Endodermal cell (in vitro differentiated cells): ENCODE measurements around the gene ADORA1. TPM values are rescaled to one million over a fixed set of nuclear protein-coding genes. Genes with fewer than 3 reads are reported as not detected.

Experiments used
- DNase-seq: peaks from one replicate; pipeline ENCODE4 v3.0.0-alpha.2; 2017
- H3K27ac ChIP-seq: 2 replicates; pipeline ENCODE4 v1.5.1; 2013; ENCODE audit warnings: mild to moderate bottlenecking, low read depth, low read length, moderate library complexity
- H3K27me3 ChIP-seq: 2 replicates; pipeline ENCODE4 v1.6.1; 2013; ENCODE audit warnings: mild to moderate bottlenecking, low read length, moderate library complexity; ENCODE audit not compliant: insufficient read depth, control insufficient read depth, poor library complexity, severe bottlenecking
- H3K36me3 ChIP-seq: 2 replicates; pipeline ENCODE4 v1.7.0; 2013; ENCODE audit warnings: mild to moderate bottlenecking, low read length, moderate library complexity; ENCODE audit not compliant: control insufficient read depth, insufficient read depth
- H3K4me1 ChIP-seq: one replicate; pipeline ENCODE4 v1.7.0; 2013; ENCODE audit warnings: low read length; ENCODE audit not compliant: control insufficient read depth, insufficient read depth
- H3K4me3 ChIP-seq: 2 replicates; pipeline ENCODE4 v1.5.1; 2013; ENCODE audit warnings: mild to moderate bottlenecking, low read length, moderate library complexity
- H3K9ac ChIP-seq: 2 replicates; pipeline ENCODE4 v1.6.1; 2013; ENCODE audit warnings: mild to moderate bottlenecking, low read length, moderate library complexity; ENCODE audit not compliant: poor library complexity, severe bottlenecking; ENCODE audit errors: extremely low read depth
- H3K9me3 ChIP-seq: 2 replicates; pipeline ENCODE4 v1.6.1; 2013; ENCODE audit warnings: mild to moderate bottlenecking, low read length, moderate library complexity; ENCODE audit not compliant: control insufficient read depth
- H3K27ac Mint-ChIP-seq: 2 replicates; pipeline ENCODE4 v1.8.0; 2020; ENCODE audit warnings: mixed read lengths
- H3K27me3 Mint-ChIP-seq: 2 replicates; pipeline ENCODE4 v1.8.0; 2021; ENCODE audit warnings: mild to moderate bottlenecking, mixed read lengths; ENCODE audit not compliant: insufficient read depth
- H3K36me3 Mint-ChIP-seq: 2 replicates; pipeline ENCODE4 v1.8.0; 2020; ENCODE audit warnings: low read depth, mixed read lengths
- H3K4me1 Mint-ChIP-seq: 2 replicates; pipeline ENCODE4 v1.8.0; 2020; ENCODE audit warnings: mixed read lengths
- H3K4me3 Mint-ChIP-seq: 2 replicates; pipeline ENCODE4 v1.8.0; 2020; ENCODE audit warnings: mild to moderate bottlenecking, moderate library complexity, mixed read lengths
- H3K9me3 Mint-ChIP-seq: 2 replicates; pipeline ENCODE4 v1.8.0; 2020; ENCODE audit warnings: mild to moderate bottlenecking, mixed read lengths
- CTCF ChIP-seq: fragments of 200-600 bp; sonication (generic); conservative IDR thresholded peaks from 2 replicates; pipeline ENCODE4 v1.5.0; 2021; ENCODE audit warnings: antibody characterized with exemption, mild to moderate bottlenecking
- WGBS, 2 experiments: methylation state at CpG; one replicate each; pipeline versions ENCODE4 v1.1.5 to v1.1.7; 2013; ENCODE audit warnings: missing lambda C conversion rate in 2 of 2, mixed read lengths in 1 of 2; ENCODE audit not compliant: insufficient coverage in 1 of 2, insufficient read length in 1 of 2; 5-methylcytosine and 5-hydroxymethylcytosine counted together
- total RNA-seq, 2 donors: library from RNA; stranded (reverse); fragmentation: NEBNext Ultra II Directional in 1 of 2; extraction: Animal tissue kit (Norgen Biotek cat#: 25700) in 1 of 2; gene quantifications; 2 replicates in 1 of 2; 3 replicates in 1 of 2; pipeline ENCODE4 v1.2.1, GENCODE V29; 2021

Gene ADORA1
- total RNA-seq, 2 donors from 2014 or later, result 2.0 to 2.1 TPM

- no peak within 1 kb of the TSS for H3K27ac ChIP-seq
- DNase-seq, result peak; percentile 51
- no peaks in the 10 kb centered on the region for H3K9me3 Mint-ChIP-seq
- peaks cover 51% of the 10 kb centered on the region for H3K4me1 Mint-ChIP-seq
- H3K27me3 Mint-ChIP-seq, result peaks cover 3% of the 10 kb centered on the region
- no peaks in the 10 kb centered on the region for H3K36me3 ChIP-seq
- H3K4me3 Mint-ChIP-seq, result no peak within 1 kb of the TSS
- H3K4me3 ChIP-seq, result no peak within 1 kb of the TSS
- no peak for TF ChIP-seq CTCF
- no peaks in the 10 kb centered on the region for H3K36me3 Mint-ChIP-seq
- peaks cover 19% of the 10 kb centered on the region for H3K4me1 ChIP-seq
- no peaks in the 10 kb centered on the region for H3K27me3 ChIP-seq
- H3K27ac Mint-ChIP-seq, result peak within 1 kb of the TSS; percentile 13
- 91 to 94% methylated on average over 10 to 34 of the region's 36 CpGs for WGBS, 2 experiments
- H3K9me3 ChIP-seq, result no peaks in the 10 kb centered on the region
- H3K9ac ChIP-seq, result no peak within 1 kb of the TSS
Measured at GRCh38 chr1:203085528-203086406, 41.8 kb upstream of the ADORA1 start, which contains the start of gene MYOG. Gene MYOG (minus strand): TSS chr1:203086012. CDS start chr1:203085961, 51 bp downstream.

- Mint-ChIP-seq H3K36me3 (no peaks in the 10 kb centered on the region), H3K4me1 (peaks cover 44% of the 10 kb centered on the region), H3K4me3 (no peak overlapping the region), H3K27ac (peak overlapping the region; percentile 19), H3K27me3 (peaks cover 3% of the 10 kb centered on the region), H3K9me3 (no peaks in the 10 kb centered on the region)
- peaks cover 7% of the 10 kb centered on the region for H3K4me1 ChIP-seq
- no peaks in the 10 kb centered on the region for H3K36me3 ChIP-seq
- H3K27ac ChIP-seq, result no peak overlapping the region
- no peak for TF ChIP-seq CTCF
- no peaks in the 10 kb centered on the region for H3K27me3 ChIP-seq
- DNase-seq, result peak; percentile 87
- H3K9me3 ChIP-seq, result no peaks in the 10 kb centered on the region
- no peak overlapping the region for H3K9ac ChIP-seq
- 80 to 89% methylated on average over 10 to 11 of the region's 11 CpGs for WGBS, 2 experiments
- H3K4me3 ChIP-seq, result no peak overlapping the region
Measured at GRCh38 chr1:203086992-203087763, 40.3 kb upstream of the ADORA1 start.

DNA sequence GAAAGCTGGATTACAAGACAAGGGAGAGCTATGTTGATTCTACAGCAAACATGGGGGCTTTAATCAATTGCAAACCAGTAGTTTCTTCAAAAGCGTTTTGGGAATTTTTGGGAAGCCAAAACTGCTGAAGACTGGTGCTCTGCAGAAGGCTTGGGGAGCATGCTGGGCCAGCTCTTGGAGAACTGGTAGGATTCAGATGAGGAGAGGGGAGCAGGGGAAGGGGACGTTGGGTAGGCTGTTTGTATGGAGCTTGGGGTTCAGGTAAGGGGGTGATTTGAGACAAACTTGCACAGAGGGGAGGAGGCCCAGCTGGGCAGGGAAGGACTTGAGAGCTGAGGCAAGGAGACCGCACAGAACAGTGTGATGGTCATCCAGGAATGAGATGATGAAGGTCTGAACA lies 39.1 kb upstream of the ADORA1 start:
- Histone ChIP-seq H3K4me3 (no peak overlapping the region), H3K9me3 (peaks cover 10% of the 10 kb centered on the region), H3K27me3 (no peaks in the 10 kb centered on the region), H3K9ac (no peak overlapping the region), H3K36me3 (no peaks in the 10 kb centered on the region), H3K4me1 (peaks cover 7% of the 10 kb centered on the region), H3K27ac (no peak overlapping the region)
- Mint-ChIP-seq H3K9me3 (no peaks in the 10 kb centered on the region), H3K4me1 (peaks cover 41% of the 10 kb centered on the region), H3K27me3 (peaks cover 3% of the 10 kb centered on the region), H3K27ac (no peak overlapping the region), H3K4me3 (no peak overlapping the region), H3K36me3 (no peaks in the 10 kb centered on the region)
- TF ChIP-seq CTCF, result no peak
- no peak for DNase-seq
- 90 to 98% methylated on average over 3 of the region's 3 CpGs for WGBS, 2 experiments
